Activated T-helper 2 cell treated with anti-CD3 and anti-CD28 coated beads, Interferon-gamma antibody, Interleukin-2, Interleukin-4, amounts not matched to agents 10 μg/mL and 5 μg/mL and 100 μg/mL, durations not matched to agents 14 hours and 24 hours and 36 hours (primary cell): ENCODE measurements around the gene ZFP2. TPM values are rescaled to one million over a fixed set of nuclear protein-coding genes. Genes with fewer than 3 reads are reported as not detected.

Experiments used
- DNase-seq: peaks from one replicate; pipeline ENCODE4 v3.0.0; 2021; ENCODE audit warnings: low spot score
- H3K27ac Mint-ChIP-seq: one replicate; pipeline ENCODE4 v1.8.0; 2021; ENCODE audit warnings: mixed read lengths
- H3K27me3 Mint-ChIP-seq: one replicate; pipeline ENCODE4 v1.8.0; 2021; ENCODE audit warnings: low read depth, mixed read lengths
- H3K36me3 Mint-ChIP-seq: one replicate; pipeline ENCODE4 v1.8.0; 2021; ENCODE audit warnings: low read depth, mixed read lengths
- H3K4me1 Mint-ChIP-seq: one replicate; pipeline ENCODE4 v1.8.0; 2021; ENCODE audit warnings: low read depth, mixed read lengths
- H3K4me3 Mint-ChIP-seq: one replicate; pipeline ENCODE4 v1.8.0; 2021; ENCODE audit warnings: low read depth, mild to moderate bottlenecking, moderate library complexity, mixed read lengths
- H3K9me3 Mint-ChIP-seq: one replicate; pipeline ENCODE4 v1.8.0; 2021; ENCODE audit warnings: mixed read lengths
- intact Hi-C: fragments of 100-400 bp; cut with micrococcal nuclease; formaldehyde crosslinking; loops from one replicate; pipeline ENCODE4 v1.15.1; 2023
- total RNA-seq: library from RNA; stranded (reverse); gene quantifications from 2 replicates; pipeline ENCODE4 v1.2.3, GENCODE V29; 2022

The ZFP2 gene
- total RNA-seq, 1 donor from 2014 or later, result not detected

DNA sequence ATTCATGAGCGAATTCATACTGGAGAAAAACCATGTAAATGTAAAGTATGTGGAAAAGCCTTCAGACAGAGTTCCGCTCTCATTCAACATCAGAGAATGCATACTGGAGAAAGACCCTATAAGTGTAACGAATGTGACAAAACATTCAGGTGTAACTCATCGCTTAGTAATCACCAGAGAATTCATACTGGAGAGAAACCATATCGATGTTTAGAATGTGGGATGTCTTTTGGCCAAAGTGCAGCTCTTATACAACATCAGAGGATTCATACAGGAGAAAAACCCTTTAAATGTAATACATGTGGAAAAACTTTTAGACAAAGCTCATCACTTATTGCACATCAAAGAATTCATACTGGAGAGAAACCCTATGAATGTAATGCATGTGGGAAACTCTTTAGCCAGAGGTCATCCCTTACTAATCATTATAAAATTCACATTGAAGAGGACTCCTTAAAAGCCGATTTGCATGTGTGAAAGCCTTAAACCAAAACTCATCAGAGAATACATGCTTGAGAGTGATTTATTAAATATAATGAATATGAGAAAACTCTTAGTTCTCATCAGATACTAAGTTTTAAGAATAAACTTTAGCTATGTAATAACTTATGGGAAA lies 11.8 kb upstream of the ZFP2 start:
- no peaks in the 10 kb centered on the region for H3K27me3 Mint-ChIP-seq
- no peak for DNase-seq
- H3K27ac Mint-ChIP-seq, result no peak overlapping the region
- peaks cover 72% of the 10 kb centered on the region for H3K9me3 Mint-ChIP-seq
- peaks cover 88% of the 10 kb centered on the region for H3K36me3 Mint-ChIP-seq
- intact Hi-C loops, result no loop called here
- H3K4me1 Mint-ChIP-seq, result no peaks in the 10 kb centered on the region
- H3K4me3 Mint-ChIP-seq, result no peak overlapping the region

DNA sequence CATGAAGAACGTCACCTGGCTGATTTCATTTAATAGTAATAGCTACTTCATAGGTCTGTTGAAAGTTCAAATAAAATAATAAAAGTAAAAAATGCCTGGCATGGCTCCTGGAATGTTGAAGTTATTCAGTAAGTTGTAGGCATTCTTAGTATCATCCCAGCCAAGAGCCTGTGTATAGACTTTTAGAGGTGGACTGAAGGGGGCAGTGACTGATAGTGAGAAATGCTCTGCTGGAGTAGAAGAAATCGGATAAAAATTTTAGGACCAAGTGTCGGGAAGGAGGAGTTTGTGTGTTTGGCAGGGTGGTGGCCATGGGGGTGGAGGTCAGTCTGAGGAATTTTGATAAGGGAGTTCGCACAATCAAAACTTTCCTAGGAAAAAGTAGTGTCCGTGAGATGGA lies 3.6 kb downstream of the ZFP2 start:
- Mint-ChIP-seq H3K27me3 (no peaks in the 10 kb centered on the region), H3K4me1 (no peaks in the 10 kb centered on the region)

DNA sequence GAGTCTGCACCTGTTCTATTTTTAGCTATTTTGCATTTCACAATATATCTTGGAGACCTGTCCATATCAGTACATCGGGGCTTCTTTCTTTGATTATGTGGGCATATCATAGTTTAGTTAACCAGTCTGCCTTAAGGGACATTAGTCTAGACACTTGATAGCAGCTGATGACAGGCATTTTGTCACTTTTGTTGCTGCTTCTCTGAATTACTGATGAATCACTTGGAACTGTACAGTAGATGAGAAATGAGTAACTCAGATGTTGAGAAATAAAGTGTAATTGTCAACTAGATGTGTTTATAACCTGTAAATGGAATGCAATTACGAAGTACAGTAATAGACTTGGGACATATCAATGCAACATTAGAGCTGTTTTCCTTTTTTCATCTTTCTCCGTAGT lies 7.1 kb downstream of the ZFP2 start:
- Mint-ChIP-seq H3K36me3 (no peaks in the 10 kb centered on the region), H3K27me3 (no peaks in the 10 kb centered on the region), H3K27ac (no peak overlapping the region), H3K9me3 (peaks cover 49% of the 10 kb centered on the region), H3K4me3 (no peak overlapping the region), H3K4me1 (no peaks in the 10 kb centered on the region)
- DNase-seq, result no peak
- intact Hi-C loops, result no loop called here

More for the DNA sequence above, 3.6 kb downstream of the ZFP2 start:
- no peak overlapping the region for H3K27ac Mint-ChIP-seq
- no peak overlapping the region for H3K4me3 Mint-ChIP-seq
- peaks cover 3% of the 10 kb centered on the region for H3K36me3 Mint-ChIP-seq
- peaks cover 48% of the 10 kb centered on the region for H3K9me3 Mint-ChIP-seq
- no peak for DNase-seq
- intact Hi-C loops, result no loop called here

DNA sequence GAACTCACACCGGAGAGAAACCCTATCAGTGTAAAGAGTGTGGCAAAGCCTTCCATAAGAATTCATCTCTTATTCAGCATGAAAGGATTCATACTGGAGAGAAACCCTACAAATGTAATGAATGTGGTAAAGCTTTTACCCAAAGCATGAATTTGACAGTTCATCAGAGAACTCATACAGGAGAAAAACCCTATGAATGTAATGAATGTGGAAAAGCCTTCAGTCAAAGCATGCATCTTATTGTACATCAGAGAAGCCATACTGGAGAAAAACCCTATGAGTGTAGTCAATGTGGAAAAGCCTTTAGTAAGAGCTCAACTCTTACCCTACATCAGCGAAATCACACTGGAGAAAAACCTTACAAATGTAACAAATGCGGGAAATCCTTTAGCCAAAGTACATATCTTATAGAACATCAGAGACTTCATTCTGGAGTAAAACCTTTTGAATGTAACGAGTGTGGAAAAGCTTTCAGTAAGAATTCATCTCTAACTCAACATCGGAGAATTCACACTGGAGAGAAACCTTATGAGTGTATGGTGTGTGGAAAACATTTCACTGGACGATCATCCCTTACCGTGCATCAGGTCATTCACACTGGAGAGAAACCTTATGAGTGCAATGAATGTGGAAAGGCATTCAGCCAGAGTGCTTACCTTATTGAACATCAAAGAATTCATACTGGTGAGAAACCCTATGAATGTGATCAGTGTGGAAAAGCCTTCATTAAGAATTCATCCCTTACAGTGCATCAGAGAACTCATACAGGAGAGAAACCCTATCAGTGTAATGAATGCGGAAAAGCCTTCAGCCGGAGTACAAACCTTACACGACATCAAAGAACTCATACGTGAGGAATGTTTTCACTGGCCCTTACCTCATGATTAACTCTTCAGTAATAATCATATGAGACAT lies 36.4 kb downstream of the ZFP2 start:
- intact Hi-C loops, result no loop called here
- Mint-ChIP-seq H3K27me3 (no peaks in the 10 kb centered on the region), H3K4me3 (no peak overlapping the region), H3K4me1 (no peaks in the 10 kb centered on the region), H3K36me3 (peaks cover 8% of the 10 kb centered on the region), H3K27ac (no peak overlapping the region), H3K9me3 (peaks cover 85% of the 10 kb centered on the region)
- DNase-seq, result no peak

DNA sequence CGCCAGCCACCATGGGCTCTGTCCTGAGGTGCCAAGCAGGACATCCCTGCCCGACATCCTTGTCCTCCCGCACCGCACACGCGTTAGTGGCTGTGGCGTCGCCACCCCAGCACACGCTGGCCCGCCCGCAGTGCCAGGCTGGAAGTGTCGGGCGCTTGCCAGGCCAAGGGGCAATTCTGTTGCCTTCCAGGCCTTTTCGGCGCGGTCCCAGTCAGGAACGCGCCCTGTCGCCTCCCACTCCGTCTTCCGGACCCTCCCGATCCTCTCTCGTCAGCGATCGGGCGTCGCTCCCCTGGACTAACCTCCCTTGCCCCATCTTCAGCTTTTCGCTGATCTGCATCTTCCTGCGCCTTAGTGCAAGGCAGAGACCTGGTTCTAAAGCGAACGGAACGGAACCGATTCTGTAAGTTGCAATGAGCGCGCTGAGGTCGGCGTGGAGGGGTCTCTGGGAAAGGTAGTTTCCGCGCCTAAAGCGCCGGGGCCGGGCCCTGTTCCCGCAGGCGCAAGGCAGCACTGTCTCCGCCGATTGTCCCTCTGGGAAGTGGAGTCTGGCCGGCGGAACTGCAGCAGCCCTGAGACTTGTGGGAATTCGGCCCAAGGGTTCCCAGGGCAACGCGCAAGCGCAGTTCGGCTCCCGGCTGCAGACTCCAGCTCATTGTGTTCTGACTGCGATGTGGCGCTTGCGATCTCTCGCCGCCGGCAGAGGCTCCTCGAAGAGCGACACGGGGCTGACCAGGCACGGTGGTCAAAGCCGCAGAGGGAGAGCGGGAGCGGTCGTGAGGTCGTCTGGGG lies 45.1 kb downstream of the ZFP2 start, which contains the start of gene ZNF454:
ZNF454 (plus strand) TSS at position 630 of the 792 bp plus-strand sequence. CDS start 1,594 bp downstream, outside the sequence.
- no peak for DNase-seq
- Mint-ChIP-seq H3K27me3 (no peaks in the 10 kb centered on the region), H3K27ac (no peak within 1 kb of the TSS), H3K9me3 (peaks cover 79% of the 10 kb centered on the region), H3K4me3 (no peak within 1 kb of the TSS), H3K4me1 (no peaks in the 10 kb centered on the region), H3K36me3 (peaks cover 4% of the 10 kb centered on the region)
- intact Hi-C loops, result no loop called here

DNA sequence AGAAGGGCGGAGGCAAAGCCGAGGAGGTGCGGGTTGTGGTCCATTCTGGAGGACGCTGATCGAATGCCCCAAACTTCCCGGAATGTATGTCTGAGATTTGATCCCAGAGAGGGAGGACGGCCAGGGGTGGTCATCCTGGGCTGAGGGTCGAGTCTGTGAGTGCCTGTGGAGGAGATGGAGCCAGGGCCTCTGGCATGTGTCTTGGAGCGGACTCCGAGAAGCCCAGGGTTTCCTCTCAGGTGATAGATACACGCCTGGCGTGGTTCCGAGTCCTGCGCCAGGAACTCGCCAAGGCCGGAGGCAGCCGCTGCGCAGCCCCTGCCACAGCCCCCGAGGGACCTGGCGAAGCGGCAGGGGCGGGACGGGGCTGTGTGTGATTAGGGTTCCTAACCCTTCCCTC lies 45.6 kb downstream of the ZFP2 start:
- Mint-ChIP-seq H3K36me3 (peaks cover 4% of the 10 kb centered on the region), H3K27ac (no peak overlapping the region), H3K27me3 (no peaks in the 10 kb centered on the region), H3K4me1 (no peaks in the 10 kb centered on the region), H3K4me3 (no peak overlapping the region), H3K9me3 (peaks cover 79% of the 10 kb centered on the region)
- DNase-seq, result no peak
- intact Hi-C loops, result no loop called here

DNA sequence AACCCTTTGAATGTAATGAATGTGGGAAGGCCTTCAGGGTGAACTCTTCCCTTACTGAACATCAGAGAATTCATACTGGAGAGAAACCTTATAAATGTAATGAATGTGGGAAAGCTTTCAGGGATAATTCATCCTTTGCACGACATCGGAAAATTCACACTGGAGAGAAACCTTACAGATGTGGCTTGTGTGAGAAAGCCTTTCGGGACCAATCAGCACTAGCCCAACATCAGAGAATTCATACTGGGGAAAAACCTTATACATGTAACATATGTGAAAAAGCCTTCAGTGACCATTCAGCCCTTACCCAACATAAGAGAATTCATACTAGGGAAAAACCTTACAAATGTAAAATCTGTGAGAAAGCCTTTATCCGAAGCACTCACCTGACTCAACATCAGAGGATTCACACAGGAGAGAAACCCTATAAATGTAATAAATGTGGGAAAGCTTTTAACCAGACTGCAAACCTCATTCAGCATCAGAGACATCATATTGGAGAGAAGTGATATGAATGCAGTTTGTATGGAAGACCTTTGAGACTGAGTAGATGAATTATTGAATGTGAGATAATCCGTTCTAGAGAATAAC lies 69.8 kb downstream of the ZFP2 start:
- Mint-ChIP-seq H3K27ac (no peak overlapping the region), H3K27me3 (no peaks in the 10 kb centered on the region), H3K9me3 (peaks cover 78% of the 10 kb centered on the region), H3K4me3 (no peak overlapping the region), H3K36me3 (peaks cover 5% of the 10 kb centered on the region), H3K4me1 (no peaks in the 10 kb centered on the region)
- intact Hi-C loops, result no loop called here
- no peak for DNase-seq

DNA sequence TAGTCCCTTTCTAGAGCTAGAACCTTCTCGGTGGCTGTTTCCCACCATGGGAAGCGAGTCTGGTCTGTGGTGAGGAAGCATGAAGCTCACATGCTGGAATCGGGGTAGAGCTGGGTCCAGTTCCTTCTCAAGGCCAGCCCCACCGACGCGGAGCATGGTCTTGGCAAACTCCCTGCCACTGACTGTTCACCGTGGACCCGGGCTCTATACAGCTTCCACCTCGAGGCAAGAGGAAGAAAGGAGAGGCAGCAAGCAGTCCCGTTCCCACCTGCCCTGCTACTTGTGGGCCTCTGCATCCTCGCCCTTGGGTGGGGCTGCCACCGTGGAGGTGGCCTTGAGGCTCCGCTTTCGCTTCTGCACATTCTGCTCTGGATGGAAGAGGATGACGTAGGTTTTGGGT lies 85.7 kb downstream of the ZFP2 start:
- Mint-ChIP-seq H3K27ac (no peak overlapping the region), H3K36me3 (no peaks in the 10 kb centered on the region), H3K9me3 (peaks cover 71% of the 10 kb centered on the region), H3K4me1 (no peaks in the 10 kb centered on the region), H3K27me3 (no peaks in the 10 kb centered on the region), H3K4me3 (no peak overlapping the region)
- intact Hi-C loops, result no loop called here
- DNase-seq, result no peak

Other genes with a start within 250 kb of the ZFP2 start
- 8.1 and 8.4 TPM in 2 replicates for gene ZNF354A, start 165.3 kb upstream of the ZFP2 start, total RNA-seq
- gene ZNF354B, start 36.0 kb upstream of the ZFP2 start, total RNA-seq, result 13.8 and 16.4 TPM in 2 replicates
- not detected in 2 replicates for gene ZNF454, start 45.3 kb downstream of the ZFP2 start, total RNA-seq
- gene GRM6, start 99.4 kb downstream of the ZFP2 start, total RNA-seq, result not detected in 2 replicates
- gene ZNF879, start 127.9 kb downstream of the ZFP2 start, total RNA-seq, result 1.9 and 2.3 TPM in 2 replicates
- 3.4 and 3.5 TPM in 2 replicates for gene ZNF354C, start 164.5 kb downstream of the ZFP2 start, total RNA-seq